ENCODE data around the gene CCDC154. TPM values are rescaled to one million over a fixed set of nuclear protein-coding genes. Genes with fewer than 3 reads are reported as not detected.

The CCDC154 gene
- total and polyA plus RNA-seq, 9 of the 15 experiments (the other 6 are each of a cell fraction or from before 2014, with no cell fraction given): 0.15 to 1.4 (median 0.20) TPM; not detected in 5

DNA sequence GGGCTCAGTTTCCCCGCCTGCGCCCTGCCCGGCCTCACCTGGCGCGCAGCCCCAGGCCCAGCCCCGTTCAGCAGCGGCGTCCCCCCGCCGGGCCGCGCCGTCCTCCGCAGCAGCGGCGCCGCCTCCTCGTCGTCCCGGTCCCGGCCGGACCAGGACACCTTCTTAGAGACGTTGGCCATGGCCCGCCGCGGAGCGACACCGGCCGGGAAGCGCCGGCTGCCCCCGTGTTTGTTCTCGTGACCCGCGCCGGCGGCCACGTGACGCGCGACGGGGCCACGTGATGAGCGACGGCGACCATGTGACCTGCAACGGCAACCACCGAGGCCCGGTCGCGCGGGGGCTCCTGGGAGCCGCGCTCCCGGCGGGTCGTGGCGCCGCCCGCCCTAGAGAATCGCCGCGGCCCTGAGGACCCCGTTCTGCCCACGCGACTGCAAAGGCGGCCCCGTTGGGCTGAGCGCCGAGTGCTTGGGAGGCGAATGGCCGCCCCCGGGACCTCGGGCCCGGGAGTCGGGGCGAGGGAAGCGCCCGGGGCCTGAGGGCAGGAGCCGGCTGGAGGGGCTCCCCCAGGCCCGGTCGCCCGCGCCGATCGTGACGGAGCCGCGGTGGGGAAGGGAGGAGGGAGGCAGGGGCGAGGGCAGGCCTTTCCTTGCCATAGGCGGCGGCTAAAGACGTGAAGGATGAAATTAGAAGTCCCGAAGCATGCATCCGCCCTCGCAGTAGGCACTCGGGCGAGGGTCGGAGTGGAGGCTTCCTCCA, 30.6 kb upstream of the CCDC154 start, which contains the start of gene CLCN7 (continued):
- TF ChIP-seq, protein P1, sequence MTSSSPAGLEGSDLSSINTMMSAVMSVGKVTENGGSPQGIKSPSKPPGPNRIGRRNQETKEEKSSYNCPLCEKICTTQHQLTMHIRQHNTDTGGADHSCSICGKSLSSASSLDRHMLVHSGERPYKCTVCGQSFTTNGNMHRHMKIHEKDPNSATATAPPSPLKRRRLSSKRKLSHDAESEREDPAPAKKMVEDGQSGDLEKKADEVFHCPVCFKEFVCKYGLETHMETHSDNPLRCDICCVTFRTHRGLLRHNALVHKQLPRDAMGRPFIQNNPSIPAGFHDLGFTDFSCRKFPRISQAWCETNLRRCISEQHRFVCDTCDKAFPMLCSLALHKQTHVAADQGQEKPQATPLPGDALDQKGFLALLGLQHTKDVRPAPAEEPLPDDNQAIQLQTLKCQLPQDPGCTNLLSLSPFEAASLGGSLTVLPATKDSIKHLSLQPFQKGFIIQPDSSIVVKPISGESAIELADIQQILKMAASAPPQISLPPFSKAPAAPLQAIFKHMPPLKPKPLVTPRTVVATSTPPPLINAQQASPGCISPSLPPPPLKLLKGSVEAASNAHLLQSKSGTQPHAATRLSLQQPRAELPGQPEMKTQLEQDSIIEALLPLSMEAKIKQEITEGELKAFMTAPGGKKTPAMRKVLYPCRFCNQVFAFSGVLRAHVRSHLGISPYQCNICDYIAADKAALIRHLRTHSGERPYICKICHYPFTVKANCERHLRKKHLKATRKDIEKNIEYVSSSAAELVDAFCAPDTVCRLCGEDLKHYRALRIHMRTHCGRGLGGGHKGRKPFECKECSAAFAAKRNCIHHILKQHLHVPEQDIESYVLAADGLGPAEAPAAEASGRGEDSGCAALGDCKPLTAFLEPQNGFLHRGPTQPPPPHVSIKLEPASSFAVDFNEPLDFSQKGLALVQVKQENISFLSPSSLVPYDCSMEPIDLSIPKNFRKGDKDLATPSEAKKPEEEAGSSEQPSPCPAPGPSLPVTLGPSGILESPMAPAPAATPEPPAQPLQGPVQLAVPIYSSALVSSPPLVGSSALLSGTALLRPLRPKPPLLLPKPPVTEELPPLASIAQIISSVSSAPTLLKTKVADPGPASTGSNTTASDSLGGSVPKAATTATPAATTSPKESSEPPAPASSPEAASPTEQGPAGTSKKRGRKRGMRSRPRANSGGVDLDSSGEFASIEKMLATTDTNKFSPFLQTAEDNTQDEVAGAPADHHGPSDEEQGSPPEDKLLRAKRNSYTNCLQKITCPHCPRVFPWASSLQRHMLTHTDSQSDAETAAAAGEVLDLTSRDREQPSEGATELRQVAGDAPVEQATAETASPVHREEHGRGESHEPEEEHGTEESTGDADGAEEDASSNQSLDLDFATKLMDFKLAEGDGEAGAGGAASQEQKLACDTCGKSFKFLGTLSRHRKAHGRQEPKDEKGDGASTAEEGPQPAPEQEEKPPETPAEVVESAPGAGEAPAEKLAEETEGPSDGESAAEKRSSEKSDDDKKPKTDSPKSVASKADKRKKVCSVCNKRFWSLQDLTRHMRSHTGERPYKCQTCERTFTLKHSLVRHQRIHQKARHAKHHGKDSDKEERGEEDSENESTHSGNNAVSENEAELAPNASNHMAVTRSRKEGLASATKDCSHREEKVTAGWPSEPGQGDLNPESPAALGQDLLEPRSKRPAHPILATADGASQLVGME (CRISPR knock-in tag; IDR thresholded peaks at IDR 0.05): no peak
- TF ChIP-seq HIVEP1 (CRISPR knock-in tag; IDR thresholded peaks at IDR 0.05) (no peak; the same call in 1 of the 2 replicates), PYGO2 (tag; IDR thresholded peaks at IDR 0.05) (no peak), ZC3H11A (IDR thresholded peaks at IDR 0.05; ENCODE audit: low read depth, low read length) (no peak), GABPB2 (CRISPR knock-in tag; conservative IDR thresholded peaks at IDR 0.05) (no peak), NBN (IDR thresholded peaks at IDR 0.05; ENCODE audit: low read depth) (no peak), SNIP1 (IDR thresholded peaks at IDR 0.05; ENCODE audit: low read depth) (no peak)
- TF ChIP-seq, protein P2, sequence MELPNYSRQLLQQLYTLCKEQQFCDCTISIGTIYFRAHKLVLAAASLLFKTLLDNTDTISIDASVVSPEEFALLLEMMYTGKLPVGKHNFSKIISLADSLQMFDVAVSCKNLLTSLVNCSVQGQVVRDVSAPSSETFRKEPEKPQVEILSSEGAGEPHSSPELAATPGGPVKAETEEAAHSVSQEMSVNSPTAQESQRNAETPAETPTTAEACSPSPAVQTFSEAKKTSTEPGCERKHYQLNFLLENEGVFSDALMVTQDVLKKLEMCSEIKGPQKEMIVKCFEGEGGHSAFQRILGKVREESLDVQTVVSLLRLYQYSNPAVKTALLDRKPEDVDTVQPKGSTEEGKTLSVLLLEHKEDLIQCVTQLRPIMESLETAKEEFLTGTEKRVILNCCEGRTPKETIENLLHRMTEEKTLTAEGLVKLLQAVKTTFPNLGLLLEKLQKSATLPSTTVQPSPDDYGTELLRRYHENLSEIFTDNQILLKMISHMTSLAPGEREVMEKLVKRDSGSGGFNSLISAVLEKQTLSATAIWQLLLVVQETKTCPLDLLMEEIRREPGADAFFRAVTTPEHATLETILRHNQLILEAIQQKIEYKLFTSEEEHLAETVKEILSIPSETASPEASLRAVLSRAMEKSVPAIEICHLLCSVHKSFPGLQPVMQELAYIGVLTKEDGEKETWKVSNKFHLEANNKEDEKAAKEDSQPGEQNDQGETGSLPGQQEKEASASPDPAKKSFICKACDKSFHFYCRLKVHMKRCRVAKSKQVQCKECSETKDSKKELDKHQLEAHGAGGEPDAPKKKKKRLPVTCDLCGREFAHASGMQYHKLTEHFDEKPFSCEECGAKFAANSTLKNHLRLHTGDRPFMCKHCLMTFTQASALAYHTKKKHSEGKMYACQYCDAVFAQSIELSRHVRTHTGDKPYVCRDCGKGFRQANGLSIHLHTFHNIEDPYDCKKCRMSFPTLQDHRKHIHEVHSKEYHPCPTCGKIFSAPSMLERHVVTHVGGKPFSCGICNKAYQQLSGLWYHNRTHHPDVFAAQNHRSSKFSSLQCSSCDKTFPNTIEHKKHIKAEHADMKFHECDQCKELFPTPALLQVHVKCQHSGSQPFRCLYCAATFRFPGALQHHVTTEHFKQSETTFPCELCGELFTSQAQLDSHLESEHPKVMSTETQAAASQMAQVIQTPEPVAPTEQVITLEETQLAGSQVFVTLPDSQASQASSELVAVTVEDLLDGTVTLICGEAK (IDR thresholded peaks at IDR 0.05): no peak; the same call in 1 of the 2 replicates
- TF ChIP-seq, protein P2 (CRISPR knock-in tag; IDR thresholded peaks at IDR 0.05): peak; percentile 36; the same call in 1 of the 2 replicates
- TF ChIP-seq, protein P3, sequence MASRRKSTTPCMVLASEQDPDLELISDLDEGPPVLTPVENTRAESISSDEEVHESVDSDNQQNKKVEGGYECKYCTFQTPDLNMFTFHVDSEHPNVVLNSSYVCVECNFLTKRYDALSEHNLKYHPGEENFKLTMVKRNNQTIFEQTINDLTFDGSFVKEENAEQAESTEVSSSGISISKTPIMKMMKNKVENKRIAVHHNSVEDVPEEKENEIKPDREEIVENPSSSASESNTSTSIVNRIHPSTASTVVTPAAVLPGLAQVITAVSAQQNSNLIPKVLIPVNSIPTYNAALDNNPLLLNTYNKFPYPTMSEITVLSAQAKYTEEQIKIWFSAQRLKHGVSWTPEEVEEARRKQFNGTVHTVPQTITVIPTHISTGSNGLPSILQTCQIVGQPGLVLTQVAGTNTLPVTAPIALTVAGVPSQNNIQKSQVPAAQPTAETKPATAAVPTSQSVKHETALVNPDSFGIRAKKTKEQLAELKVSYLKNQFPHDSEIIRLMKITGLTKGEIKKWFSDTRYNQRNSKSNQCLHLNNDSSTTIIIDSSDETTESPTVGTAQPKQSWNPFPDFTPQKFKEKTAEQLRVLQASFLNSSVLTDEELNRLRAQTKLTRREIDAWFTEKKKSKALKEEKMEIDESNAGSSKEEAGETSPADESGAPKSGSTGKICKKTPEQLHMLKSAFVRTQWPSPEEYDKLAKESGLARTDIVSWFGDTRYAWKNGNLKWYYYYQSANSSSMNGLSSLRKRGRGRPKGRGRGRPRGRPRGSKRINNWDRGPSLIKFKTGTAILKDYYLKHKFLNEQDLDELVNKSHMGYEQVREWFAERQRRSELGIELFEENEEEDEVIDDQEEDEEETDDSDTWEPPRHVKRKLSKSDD (conservative IDR thresholded peaks at IDR 0.05; ENCODE audit: low read length): no peak
